Chondrocyte (in vitro differentiated cells): ENCODE data around the gene APOO. TPM values are rescaled to one million over a fixed set of nuclear protein-coding genes. Genes with fewer than 3 reads are reported as not detected.

Source experiments
- DNase-seq: peaks from one replicate; pipeline ENCODE4 v3.0.0; 2021; ENCODE audit warnings: mixed read lengths, low spot score
- H3K27ac Mint-ChIP-seq: one replicate; pipeline ENCODE4 v1.8.0; 2021; ENCODE audit warnings: mild to moderate bottlenecking, moderate library complexity, mixed read lengths; ENCODE audit not compliant: unreplicated experiment
- H3K27me3 Mint-ChIP-seq: 2 replicates; pipeline ENCODE4 v1.8.0; 2021; ENCODE audit warnings: low read depth, mixed read lengths
- H3K36me3 Mint-ChIP-seq: 2 replicates; pipeline ENCODE4 v1.8.0; 2021; ENCODE audit warnings: low read depth, mixed read lengths
- H3K4me1 Mint-ChIP-seq: 2 replicates; pipeline ENCODE4 v1.8.0; 2021; ENCODE audit warnings: low read depth, mild to moderate bottlenecking, mixed read lengths
- H3K4me3 Mint-ChIP-seq: one replicate; pipeline ENCODE4 v1.8.0; 2021; ENCODE audit warnings: mild to moderate bottlenecking, moderate library complexity, mixed read lengths; ENCODE audit not compliant: unreplicated experiment
- H3K9me3 Mint-ChIP-seq: 2 replicates; pipeline ENCODE4 v1.8.0; 2021; ENCODE audit warnings: low read depth, mixed read lengths
- total RNA-seq: library from RNA; stranded (reverse); gene quantifications from 3 replicates; pipeline ENCODE4 v1.2.1, GENCODE V29; 2021
- TF ChIP-seq, protein P1 (sequence below): fragments of 200-600 bp; sonication (generic); IDR thresholded peaks from 2 replicates; pipeline ENCODE4 v1.5.0; 2021; ENCODE audit warnings: antibody characterized with exemption, mild to moderate bottlenecking, moderate library complexity

APOO gene
- total RNA-seq, 1 donor from 2014 or later = 29.1 TPM

DNA sequence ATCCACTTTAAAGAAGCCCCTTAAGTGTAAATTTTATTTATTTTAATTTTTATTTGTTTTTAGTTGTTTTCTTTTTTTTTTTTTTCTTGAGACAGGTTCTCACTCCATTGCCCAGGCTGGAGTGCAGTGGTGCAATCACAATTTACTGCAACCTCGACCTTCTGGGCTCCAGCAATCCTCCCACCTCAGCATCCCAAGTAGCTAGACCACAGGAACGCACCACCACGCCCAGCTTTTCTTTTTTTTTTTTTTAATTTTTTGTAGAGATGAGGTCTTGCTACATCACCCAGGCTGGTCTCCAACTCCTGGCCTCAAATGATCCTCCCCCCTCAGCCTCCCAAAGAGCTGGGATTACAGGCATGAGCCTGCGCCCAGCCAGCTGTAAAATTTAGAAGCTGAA, 118.8 kb downstream of the APOO start:
- Mint-ChIP-seq H3K36me3 (peaks cover 18% of the 10 kb centered on the region), H3K9me3 (no peaks in the 10 kb centered on the region), H3K27me3 (no peaks in the 10 kb centered on the region), H3K27ac (no peak overlapping the region), H3K4me3 (no peak overlapping the region), H3K4me1 (peaks cover 31% of the 10 kb centered on the region)
- no peak for DNase-seq
- TF ChIP-seq, protein P1, sequence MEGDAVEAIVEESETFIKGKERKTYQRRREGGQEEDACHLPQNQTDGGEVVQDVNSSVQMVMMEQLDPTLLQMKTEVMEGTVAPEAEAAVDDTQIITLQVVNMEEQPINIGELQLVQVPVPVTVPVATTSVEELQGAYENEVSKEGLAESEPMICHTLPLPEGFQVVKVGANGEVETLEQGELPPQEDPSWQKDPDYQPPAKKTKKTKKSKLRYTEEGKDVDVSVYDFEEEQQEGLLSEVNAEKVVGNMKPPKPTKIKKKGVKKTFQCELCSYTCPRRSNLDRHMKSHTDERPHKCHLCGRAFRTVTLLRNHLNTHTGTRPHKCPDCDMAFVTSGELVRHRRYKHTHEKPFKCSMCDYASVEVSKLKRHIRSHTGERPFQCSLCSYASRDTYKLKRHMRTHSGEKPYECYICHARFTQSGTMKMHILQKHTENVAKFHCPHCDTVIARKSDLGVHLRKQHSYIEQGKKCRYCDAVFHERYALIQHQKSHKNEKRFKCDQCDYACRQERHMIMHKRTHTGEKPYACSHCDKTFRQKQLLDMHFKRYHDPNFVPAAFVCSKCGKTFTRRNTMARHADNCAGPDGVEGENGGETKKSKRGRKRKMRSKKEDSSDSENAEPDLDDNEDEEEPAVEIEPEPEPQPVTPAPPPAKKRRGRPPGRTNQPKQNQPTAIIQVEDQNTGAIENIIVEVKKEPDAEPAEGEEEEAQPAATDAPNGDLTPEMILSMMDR = no peak

DNA sequence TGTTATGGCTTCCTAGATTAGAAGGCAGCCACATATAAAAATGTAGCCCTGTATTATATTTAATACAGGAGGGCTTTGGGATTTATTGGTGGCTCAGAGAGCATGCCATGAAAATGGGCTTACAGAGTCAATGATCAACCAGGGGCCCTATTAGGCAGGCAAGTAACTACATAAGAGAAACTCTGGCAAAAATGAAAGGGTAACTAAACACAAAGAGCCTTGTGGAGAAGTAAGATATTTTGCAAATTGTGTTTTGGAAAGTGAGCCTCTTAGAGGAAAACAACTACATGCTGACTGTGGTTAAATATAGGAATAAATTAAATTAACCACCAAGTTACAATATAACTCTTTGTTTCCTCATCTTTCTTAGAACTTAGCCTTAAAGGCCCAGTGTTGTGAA, 119.2 kb downstream of the APOO start:
- peaks cover 20% of the 10 kb centered on the region for H3K36me3 Mint-ChIP-seq
- no peak for DNase-seq
- H3K4me1 Mint-ChIP-seq = peaks cover 35% of the 10 kb centered on the region
- no peak overlapping the region for H3K4me3 Mint-ChIP-seq
- TF ChIP-seq, protein P1 = no peak
- no peak overlapping the region for H3K27ac Mint-ChIP-seq
- H3K27me3 Mint-ChIP-seq = no peaks in the 10 kb centered on the region
- no peaks in the 10 kb centered on the region for H3K9me3 Mint-ChIP-seq

DNA sequence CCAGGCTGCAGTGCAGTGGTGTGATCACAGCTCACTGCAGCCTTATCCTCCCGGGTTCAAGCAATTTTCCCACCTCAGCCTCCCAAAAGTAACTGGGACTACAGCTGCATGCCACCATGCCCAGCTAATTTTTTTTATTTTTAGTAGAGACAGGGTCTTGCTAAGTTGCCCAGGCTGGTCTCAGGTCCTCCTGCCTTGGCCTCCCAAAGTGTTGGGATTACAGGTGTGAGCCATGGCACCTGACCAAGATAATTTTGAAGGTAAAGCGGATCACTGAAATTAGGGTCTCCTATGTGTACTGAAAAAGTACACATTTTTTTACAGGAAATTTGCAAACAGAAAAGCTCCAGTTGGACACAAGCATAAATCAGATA, 120.0 kb downstream of the APOO start:
- TF ChIP-seq, protein P1 = no peak
- peaks cover 20% of the 10 kb centered on the region for H3K36me3 Mint-ChIP-seq
- H3K9me3 Mint-ChIP-seq = no peaks in the 10 kb centered on the region
- H3K4me1 Mint-ChIP-seq = peaks cover 30% of the 10 kb centered on the region
- DNase-seq = no peak
- H3K27ac Mint-ChIP-seq = no peak overlapping the region
- H3K4me3 Mint-ChIP-seq = no peak overlapping the region
- no peaks in the 10 kb centered on the region for H3K27me3 Mint-ChIP-seq

DNA sequence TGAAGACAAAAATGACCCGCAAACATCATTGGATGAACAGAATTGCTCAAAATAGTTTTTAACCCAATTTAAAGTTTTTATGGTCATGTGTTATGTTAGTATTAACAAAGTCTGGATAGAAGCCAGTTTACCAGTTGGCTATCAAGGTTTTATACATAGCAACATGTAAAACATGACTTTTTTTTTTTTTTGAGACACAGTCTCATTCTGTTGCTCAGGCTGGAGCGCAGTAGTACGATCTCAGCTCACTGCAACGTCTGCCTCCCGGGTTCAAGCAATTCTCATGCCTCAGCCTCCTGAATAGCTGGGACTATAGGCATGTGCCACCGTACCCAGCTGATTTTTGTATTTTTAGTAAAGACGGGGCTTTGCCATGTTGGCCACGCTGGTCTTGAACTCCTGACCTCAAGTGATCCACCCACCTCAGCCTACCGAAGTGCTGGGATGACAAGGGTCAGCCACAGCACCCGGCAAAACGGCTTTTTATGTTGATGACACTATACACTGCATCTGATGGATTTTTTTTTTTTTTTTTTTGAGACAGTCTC, 121.4 kb downstream of the APOO start:
- Mint-ChIP-seq H3K4me3 (no peak overlapping the region), H3K36me3 (peaks cover 20% of the 10 kb centered on the region), H3K27me3 (no peaks in the 10 kb centered on the region), H3K4me1 (peaks cover 42% of the 10 kb centered on the region), H3K9me3 (no peaks in the 10 kb centered on the region), H3K27ac (peak overlapping the region; percentile 61)
- no peak for DNase-seq
- TF ChIP-seq, protein P1 = no peak

DNA sequence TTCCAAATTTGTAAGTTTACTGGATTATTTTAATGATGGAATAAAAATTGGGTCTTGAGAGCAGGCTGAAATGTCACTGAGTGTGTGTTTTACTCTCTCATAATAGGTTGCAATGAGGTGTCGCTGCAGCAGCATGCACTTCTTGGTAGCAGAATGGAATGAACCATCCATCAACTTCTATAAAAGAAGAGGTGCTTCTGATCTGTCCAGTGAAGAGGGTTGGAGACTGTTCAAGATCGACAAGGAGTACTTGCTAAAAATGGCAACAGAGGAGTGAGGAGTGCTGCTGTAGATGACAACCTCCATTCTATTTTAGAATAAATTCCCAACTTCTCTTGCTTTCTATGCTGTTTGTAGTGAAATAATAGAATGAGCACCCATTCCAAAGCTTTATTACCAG, 122.2 kb downstream of the APOO start:
- peak overlapping the region; percentile 91 for H3K4me3 Mint-ChIP-seq
- peaks cover 45% of the 10 kb centered on the region for H3K4me1 Mint-ChIP-seq
- DNase-seq = no peak
- peak overlapping the region; percentile 98 for H3K27ac Mint-ChIP-seq
- TF ChIP-seq, protein P1 = no peak
- H3K36me3 Mint-ChIP-seq = peaks cover 20% of the 10 kb centered on the region
- no peaks in the 10 kb centered on the region for H3K9me3 Mint-ChIP-seq
- H3K27me3 Mint-ChIP-seq = no peaks in the 10 kb centered on the region
